ENCODE measurements around the gene MITF.

DNA sequence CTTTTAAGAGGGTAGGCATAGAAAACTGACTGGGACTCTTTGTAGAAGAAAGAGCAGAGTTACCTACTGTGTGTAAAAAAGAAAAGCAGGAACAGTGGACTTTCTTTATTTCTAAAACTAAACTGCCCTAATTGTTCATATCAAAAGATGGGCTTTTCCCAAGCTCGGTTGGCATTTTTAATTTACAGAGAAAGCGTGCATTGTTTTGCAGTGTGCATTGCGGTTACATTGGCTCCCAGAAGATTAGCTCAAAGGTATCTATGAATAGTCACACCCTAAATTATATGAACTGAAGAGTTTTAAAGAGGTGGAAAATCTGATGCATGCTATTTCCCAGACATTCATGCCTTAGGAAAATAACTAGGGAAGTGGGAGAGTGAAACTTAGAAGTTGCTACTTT lies 36.5 kb downstream of the MITF start:
- no peak for TF ChIP-seq CTCF (conservative IDR thresholded peaks at IDR 0.05; ENCODE audit: low read depth, low read length)
- no peak for TF ChIP-seq USF2 (IDR thresholded peaks at IDR 0.05; ENCODE audit: low read depth, low read length)
- no peak for TF ChIP-seq POLR2A (IDR thresholded peaks at IDR 0.05; ENCODE audit: low read depth, low read length)
- no peak for TF ChIP-seq RFX5 (IDR thresholded peaks at IDR 0.05; ENCODE audit: low read depth, low read length)
- no peak for TF ChIP-seq BHLHE40 (IDR thresholded peaks at IDR 0.05; ENCODE audit: low read depth, low read length)
- no peak for TF ChIP-seq RAD21 (IDR thresholded peaks at IDR 0.05; ENCODE audit: low read length)
- no peak for TF ChIP-seq MXI1 (IDR thresholded peaks at IDR 0.05; ENCODE audit: borderline replicate concordance, low read depth, low read length)
- TF ChIP-seq RCOR1 (IDR thresholded peaks at IDR 0.05; ENCODE audit: insufficient replicate concordance, low read length), result no peak
- TF ChIP-seq CEBPB (IDR thresholded peaks at IDR 0.05; ENCODE audit: low read depth, low read length), result no peak
- TF ChIP-seq MAFK (IDR thresholded peaks at IDR 0.05; ENCODE audit: low read depth, low read length), result no peak
- no peak for TF ChIP-seq MAZ (IDR thresholded peaks at IDR 0.05; ENCODE audit: borderline replicate concordance, low read depth, low read length)

Data from IMR-90 (cell line).